Activated CD8-positive, alpha-beta T cell treated with anti-CD3 and anti-CD28 coated beads for 36 hours (primary cell): ENCODE results near the gene RXRB. TPM values are rescaled to one million over a fixed set of nuclear protein-coding genes. Genes with fewer than 3 reads are reported as not detected.

ENCODE experiments used
- ATAC-seq: fragments of 200-7000 bp; cut with Tn5 transposase; one replicate; pipeline ENCODE4 v1.10.0; 2021; ENCODE audit warnings: mild to moderate bottlenecking, moderate library complexity
- CTCF ChIA-PET: fragments of 350-600 bp; sonication (Branson Sonifier 250); formaldehyde crosslinking; loops from one replicate; lab custom pipeline; 2021; ENCODE audit warnings: antibody characterized with exemption; lab: Charles Lee
- POLR2A ChIA-PET: fragments of 350-600 bp; sonication (Branson Sonifier 250); formaldehyde crosslinking; loops from one replicate; lab custom pipeline; 2021; ENCODE audit warnings: antibody characterized with exemption; lab: Charles Lee
- DNase-seq: peaks from one replicate; pipeline ENCODE4 v3.0.0-alpha.2; 2020
- H3K27ac Mint-ChIP-seq: one replicate; pipeline ENCODE4 v1.8.0; 2021; ENCODE audit warnings: mild to moderate bottlenecking, mixed read lengths
- H3K27me3 Mint-ChIP-seq: one replicate; pipeline ENCODE4 v1.8.0; 2021; ENCODE audit warnings: mixed read lengths
- H3K36me3 Mint-ChIP-seq: one replicate; pipeline ENCODE4 v1.8.0; 2021; ENCODE audit warnings: low read depth, mixed read lengths
- H3K4me1 Mint-ChIP-seq: one replicate; pipeline ENCODE4 v1.8.0; 2021; ENCODE audit warnings: low read depth, mixed read lengths
- H3K4me3 Mint-ChIP-seq: one replicate; pipeline ENCODE4 v1.8.0; 2021; ENCODE audit warnings: mild to moderate bottlenecking, moderate library complexity, mixed read lengths
- H3K9me3 Mint-ChIP-seq: one replicate; pipeline ENCODE4 v1.8.0; 2021; ENCODE audit warnings: mixed read lengths
- CTCF ChIP-seq: fragments of 200-600 bp; IDR thresholded peaks from one replicate; pipeline ENCODE4 v1.8.0; 2022; ENCODE audit warnings: antibody characterized with exemption, mild to moderate bottlenecking
- intact Hi-C: fragments of 100-400 bp; cut with micrococcal nuclease; formaldehyde crosslinking; loops from one replicate; pipeline ENCODE4 v1.10.0; 2022
- total RNA-seq, 2 experiments: library from RNA; stranded (reverse); gene quantifications; one replicate each; pipeline ENCODE4 v1.2.3, GENCODE V29; 2021

RXRB gene
- total RNA-seq, 2 experiments from 2014 or later: 41.2 to 41.9 TPM

DNA sequence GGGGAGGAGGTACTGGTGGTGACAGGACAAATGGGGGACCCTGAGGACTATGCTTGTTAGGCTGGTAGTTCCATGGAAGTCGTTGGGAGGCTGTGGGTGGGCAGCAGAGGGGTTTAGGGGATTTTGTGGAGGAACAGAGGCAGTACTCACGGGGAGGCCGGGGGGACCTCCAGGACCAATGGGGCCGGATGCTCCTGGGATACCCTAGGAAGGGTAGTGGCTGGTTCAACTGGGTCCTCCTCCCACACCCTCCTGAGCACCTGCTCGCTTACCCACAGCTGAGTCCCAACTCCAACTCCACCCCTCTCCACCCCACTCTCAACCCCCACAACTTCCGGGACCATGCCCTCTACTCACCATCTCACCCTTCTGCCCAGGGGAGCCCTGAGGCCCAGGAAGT is 34.1 kb downstream of the RXRB start:
- ATAC-seq: no peak
- intact Hi-C loops: loop anchor here (10.0 kb wide), 1 partner anchor 78 kb away; no protein-coding TSS in a partner anchor
- H3K9me3 Mint-ChIP-seq: no peaks in the 10 kb centered on the region

DNA sequence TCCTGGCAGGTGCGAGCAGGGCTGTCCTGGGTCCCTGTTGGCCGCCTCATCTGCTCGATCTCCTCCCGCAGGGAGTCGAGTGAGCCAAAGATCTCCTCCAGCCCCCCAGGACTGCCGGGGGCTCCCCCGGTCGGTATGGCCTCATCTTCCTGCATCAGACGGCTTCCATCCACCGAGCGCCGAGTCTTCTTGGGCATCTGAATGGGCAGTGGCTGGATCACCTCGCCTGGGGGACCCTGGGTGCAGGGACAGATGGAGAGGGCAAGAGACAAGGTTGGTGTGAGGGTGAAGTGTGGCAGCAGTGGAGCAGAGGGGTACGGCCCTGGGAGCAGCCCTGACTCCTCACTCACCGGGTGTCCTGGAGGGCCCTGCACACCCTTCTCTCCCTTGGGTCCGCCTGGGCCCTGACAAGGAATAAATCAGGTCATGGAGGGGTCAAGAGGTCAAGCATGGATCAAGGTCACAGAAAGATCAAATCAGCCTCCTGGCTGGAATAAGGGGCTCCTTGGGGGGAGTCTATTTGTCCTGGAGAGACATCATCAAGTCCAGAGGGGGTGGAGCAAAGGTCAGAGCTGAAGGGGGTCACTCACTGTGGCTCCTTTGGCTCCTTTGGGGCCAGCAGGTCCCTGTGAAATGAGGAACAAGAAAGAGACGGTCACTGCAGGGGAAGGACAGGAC is 34.7 kb downstream of the RXRB start:
- intact Hi-C loops: loop anchor here (10.0 kb wide), 1 partner anchor 79 kb away; no protein-coding TSS in a partner anchor
- no peak overlapping the region for H3K27ac Mint-ChIP-seq
- ChIA-PET POLR2A (interaction anchor here (1.2 kb wide), 1 partner anchor 83 kb away, joined by 5 read pairs; no protein-coding TSS in a partner anchor), CTCF (interaction anchor here (1.6 kb wide), 1 partner anchor 32 kb away, joined by 5 read pairs; no protein-coding TSS in a partner anchor)
- peaks cover 12% of the 10 kb centered on the region for H3K4me1 Mint-ChIP-seq
- no peaks in the 10 kb centered on the region for H3K36me3 Mint-ChIP-seq
- H3K27me3 Mint-ChIP-seq: peaks cover 1% of the 10 kb centered on the region
- DNase-seq (no peak), ATAC-seq (no peak)
- H3K9me3 Mint-ChIP-seq: no peaks in the 10 kb centered on the region
- no peak for TF ChIP-seq CTCF
- no peak overlapping the region for H3K4me3 Mint-ChIP-seq

More for the DNA sequence above, 34.1 kb downstream of the RXRB start:
- CTCF ChIA-PET: interaction anchor here (1.2 kb wide), 1 partner anchor 31 kb away, joined by 4 read pairs; no protein-coding TSS in a partner anchor
- Mint-ChIP-seq H3K27me3 (peaks cover 1% of the 10 kb centered on the region), H3K4me1 (peaks cover 8% of the 10 kb centered on the region), H3K4me3 (no peak overlapping the region), H3K27ac (no peak overlapping the region), H3K36me3 (no peaks in the 10 kb centered on the region)
- DNase-seq: no peak
- POLR2A ChIA-PET: no interaction called here
- no peak for TF ChIP-seq CTCF

DNA sequence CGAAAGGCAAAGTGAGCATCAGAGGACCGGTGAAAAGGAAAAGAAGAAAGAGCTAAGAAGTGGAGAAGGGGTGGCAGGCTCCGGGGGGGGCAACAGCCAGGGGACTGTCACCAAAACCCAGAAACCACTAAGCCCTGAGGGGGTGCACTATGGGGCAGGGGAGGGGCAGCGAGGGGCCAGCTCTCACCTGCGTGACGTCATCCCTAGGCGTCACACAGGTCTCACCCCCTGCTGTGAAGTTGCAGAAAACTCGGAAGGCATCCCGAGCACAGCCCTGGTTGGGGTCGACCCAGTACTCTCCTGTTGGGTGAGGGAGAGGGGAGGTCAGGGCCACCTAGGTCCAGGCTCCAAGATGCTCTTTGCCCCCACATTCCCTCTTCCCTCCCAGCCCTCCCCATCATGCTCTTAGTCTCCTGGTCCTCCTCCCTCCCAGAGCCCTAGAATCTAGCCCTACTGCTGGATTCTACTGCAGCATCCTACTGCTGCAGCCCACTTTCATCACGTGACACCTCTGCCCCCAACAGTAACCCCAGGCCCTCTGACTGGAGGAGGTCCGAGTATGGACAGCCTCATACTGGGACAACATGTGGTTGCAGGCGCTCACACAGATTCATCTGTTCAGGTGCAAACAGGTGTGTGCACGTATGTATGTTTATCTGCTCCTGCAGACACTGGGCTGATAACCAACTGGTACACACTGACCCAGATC is 35.6 kb downstream of the RXRB start:
- no peak overlapping the region for H3K4me3 Mint-ChIP-seq
- H3K36me3 Mint-ChIP-seq: no peaks in the 10 kb centered on the region
- H3K9me3 Mint-ChIP-seq: no peaks in the 10 kb centered on the region
- peaks cover 1% of the 10 kb centered on the region for H3K27me3 Mint-ChIP-seq
- intact Hi-C loops: loop anchor here (5.0 to 10.0 kb wide), 2 partner anchors 32 to 80 kb away; no protein-coding TSS in a partner anchor
- ATAC-seq: no peak
- TF ChIP-seq CTCF: no peak
- no peak overlapping the region for H3K27ac Mint-ChIP-seq
- ChIA-PET POLR2A (interaction anchor here (0.7 to 1.2 kb wide), 3 partner anchors 48 to 113 kb away, joined by 3 to 5 read pairs (median 3); no protein-coding TSS in a partner anchor), CTCF (interaction anchor here (1.6 kb wide), 1 partner anchor 33 kb away, joined by 5 read pairs; no protein-coding TSS in a partner anchor)
- peaks cover 12% of the 10 kb centered on the region for H3K4me1 Mint-ChIP-seq
- no peak for DNase-seq

GRCh38 chr6:33164176-33164575 is 36.3 kb downstream of the RXRB start:
- Mint-ChIP-seq H3K9me3 (no peaks in the 10 kb centered on the region), H3K27ac (no peak overlapping the region), H3K27me3 (peaks cover 1% of the 10 kb centered on the region), H3K4me1 (peaks cover 12% of the 10 kb centered on the region), H3K4me3 (no peak overlapping the region), H3K36me3 (no peaks in the 10 kb centered on the region)
- ATAC-seq: no peak
- TF ChIP-seq CTCF: no peak
- intact Hi-C loops: loop anchor here (5.0 to 10.0 kb wide), 2 partner anchors 33 to 81 kb away; no protein-coding TSS in a partner anchor
- CTCF ChIA-PET: interaction anchor here (1.0 to 1.6 kb wide), 3 partner anchors 11 to 84 kb away, joined by 5 to 6 read pairs (median 5); no protein-coding TSS in a partner anchor
- POLR2A ChIA-PET: interaction anchor here (0.7 to 1.2 kb wide), 3 partner anchors 48 to 114 kb away, joined by 3 to 5 read pairs (median 3); no protein-coding TSS in a partner anchor
- no peak for DNase-seq
